K562 (cell line): ENCODE results near the gene CHEK2.
"Not testable (repeated sequence)": the region's sequence is repeated elsewhere in the genome, so short reads cannot be mapped to it uniquely, and the experiment has no call there.

Experiments
- CHD1 ChIP-seq: fragments of 200-600 bp; sonication (generic); IDR thresholded peaks from one replicate; pipeline ENCODE4 v1.6.1; 2012; ENCODE audit warnings: mild to moderate bottlenecking, moderate library complexity, low read length, inconsistent platforms
- CTCF ChIP-seq, 3 experiments: IDR thresholded peaks in 2 of 3; conservative IDR thresholded peaks in 1 of 3; 2 replicates each; pipeline ENCODE4 v1.5.1; 2011 to 2012; ENCODE audit warnings: low read length in 3 of 3, mild to moderate bottlenecking in 3 of 3, control low read depth in 2 of 3, improper control_type of control experiment in 1 of 3, inconsistent platforms in 1 of 3, low read depth in 1 of 3, mixed read lengths in 1 of 3, moderate library complexity in 1 of 3; ENCODE audit not compliant: insufficient read depth in 2 of 3
- IRF2 ChIP-seq: sonication (generic); formaldehyde crosslinking; IDR thresholded peaks from 2 replicates; pipeline ENCODE4 v1.8.1; 2022; ENCODE audit warnings: mild to moderate bottlenecking, missing genetic modification reagents
- PHF21A ChIP-seq: fragments of 450-650 bp; IDR thresholded peaks from 2 replicates; pipeline ENCODE4 v1.6.1; 2017; ENCODE audit warnings: low read depth, borderline replicate concordance
- POLR2AphosphoS5 ChIP-seq: IDR thresholded peaks from 2 replicates; pipeline ENCODE4 v1.6.1; 2011; ENCODE audit warnings: mild to moderate bottlenecking, low read depth, low read length, moderate library complexity; ENCODE audit not compliant: control insufficient read depth, insufficient read depth
- RAD21 ChIP-seq, 2 experiments: fragments of 250-450 bp in 1 of 2; fragments of 450-650 bp in 1 of 2; sonication (Bioruptor Pico) in 1 of 2; formaldehyde crosslinking in 1 of 2; IDR thresholded peaks in 1 of 2; conservative IDR thresholded peaks in 1 of 2; 2 replicates each; pipeline versions ENCODE4 v1.4.0 to v1.8.0; 2020 to 2022; ENCODE audit warnings: mild to moderate bottlenecking in 2 of 2, moderate library complexity in 1 of 2
- RBBP5 ChIP-seq: fragments of 200-600 bp; sonication (generic); IDR thresholded peaks from 2 replicates; pipeline ENCODE4 v1.6.1; 2012; ENCODE audit warnings: borderline replicate concordance, mild to moderate bottlenecking, low read length, control low read depth, inconsistent platforms; ENCODE audit not compliant: insufficient read depth, poor library complexity, severe bottlenecking
- SMC3 ChIP-seq: conservative IDR thresholded peaks from 2 replicates; pipeline ENCODE4 v1.6.1; 2011; ENCODE audit warnings: low read depth, low read length, improper control_type of control experiment; ENCODE audit not compliant: insufficient read depth
- SREBF2 ChIP-seq: sonication (generic); formaldehyde crosslinking; IDR thresholded peaks from 2 replicates; pipeline ENCODE4 v1.4.0; 2020; ENCODE audit warnings: mild to moderate bottlenecking, missing genetic modification reagents
- TAF15 ChIP-seq: fragments of 200-400 bp; formaldehyde crosslinking; IDR thresholded peaks from 2 replicates; pipeline ENCODE4 v1.6.1; 2017; ENCODE audit warnings: mild to moderate bottlenecking, low read depth, low read length, moderate library complexity
- ZBTB26 ChIP-seq: fragments of 450-650 bp; formaldehyde crosslinking; IDR thresholded peaks from 2 replicates; pipeline ENCODE4 v1.4.0; 2022; ENCODE audit warnings: missing genetic modification characterization
- TF ChIP-seq, protein P1 (sequence below): sonication (generic); formaldehyde crosslinking; IDR thresholded peaks from 2 replicates; pipeline ENCODE4 v1.8.1; 2022; ENCODE audit warnings: missing genetic modification reagents
- TF ChIP-seq, protein P2 (sequence below): fragments of 450-650 bp; formaldehyde crosslinking; IDR thresholded peaks from 2 replicates; pipeline ENCODE4 v1.4.0; 2020; ENCODE audit warnings: mild to moderate bottlenecking, moderate library complexity
- TF ChIP-seq, protein P3 (sequence below): fragments of 250-450 bp; sonication (Bioruptor Pico); IDR thresholded peaks from 2 replicates; pipeline ENCODE4 v1.8.0; 2021; ENCODE audit warnings: mild to moderate bottlenecking, moderate library complexity

DNA sequence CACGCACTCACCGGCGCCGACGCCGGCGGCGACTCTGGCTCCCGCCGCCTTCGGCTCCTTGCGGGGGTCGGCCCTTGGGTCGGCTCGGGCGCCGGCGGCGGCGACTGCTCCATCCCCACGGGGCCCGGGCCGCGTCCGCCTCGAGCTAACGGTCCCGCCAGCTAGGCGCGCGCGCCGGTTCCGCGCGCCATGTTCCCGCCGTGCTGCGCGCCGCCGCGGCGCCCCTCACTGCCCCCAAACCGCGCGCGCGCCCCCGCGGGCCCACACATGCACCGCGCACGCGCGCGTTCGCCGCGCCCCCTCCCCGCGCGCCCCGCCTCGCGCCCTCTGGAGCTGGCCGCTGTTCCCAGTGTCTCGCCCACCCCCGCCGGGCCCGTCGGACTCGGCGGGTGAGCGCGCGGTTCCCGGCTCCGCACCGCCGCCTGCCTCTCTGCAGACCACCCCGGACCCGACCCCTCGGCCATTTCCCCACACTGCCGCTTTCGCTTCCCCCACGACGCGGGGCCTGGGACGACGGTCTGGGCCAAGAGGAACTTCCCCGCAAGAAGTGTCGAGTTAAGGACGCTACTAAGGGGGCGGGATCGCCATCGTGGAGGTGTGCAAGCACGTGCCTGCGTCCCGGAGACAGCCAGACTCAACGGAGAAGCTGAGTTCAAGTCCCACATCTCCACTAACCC lies 61.9 kb downstream of the CHEK2 start, which contains the start of gene TTC28:
- TF ChIP-seq, protein P1, sequence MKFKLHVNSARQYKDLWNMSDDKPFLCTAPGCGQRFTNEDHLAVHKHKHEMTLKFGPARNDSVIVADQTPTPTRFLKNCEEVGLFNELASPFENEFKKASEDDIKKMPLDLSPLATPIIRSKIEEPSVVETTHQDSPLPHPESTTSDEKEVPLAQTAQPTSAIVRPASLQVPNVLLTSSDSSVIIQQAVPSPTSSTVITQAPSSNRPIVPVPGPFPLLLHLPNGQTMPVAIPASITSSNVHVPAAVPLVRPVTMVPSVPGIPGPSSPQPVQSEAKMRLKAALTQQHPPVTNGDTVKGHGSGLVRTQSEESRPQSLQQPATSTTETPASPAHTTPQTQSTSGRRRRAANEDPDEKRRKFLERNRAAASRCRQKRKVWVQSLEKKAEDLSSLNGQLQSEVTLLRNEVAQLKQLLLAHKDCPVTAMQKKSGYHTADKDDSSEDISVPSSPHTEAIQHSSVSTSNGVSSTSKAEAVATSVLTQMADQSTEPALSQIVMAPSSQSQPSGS (CRISPR knock-in tag): not testable (repeated sequence)
- TF ChIP-seq IRF2 (CRISPR knock-in tag); CTCF (IDR thresholded peaks at IDR 0.05 in 2 of 3, conservative IDR thresholded peaks at IDR 0.05 in 1 of 3; ENCODE audit: insufficient read depth in 2 of 3, low read depth in 1 of 3, low read length in 3 of 3); TAF15; SREBF2 (CRISPR knock-in tag); RBBP5; RAD21 (CRISPR knock-in tag; conservative IDR thresholded peaks at IDR 0.05 in 1 of 2, IDR thresholded peaks at IDR 0.05 in 1 of 2); ZBTB26; SMC3; PHF21A; POLR2AphosphoS5; CHD1: not testable (repeated sequence)
- TF ChIP-seq, protein P2, sequence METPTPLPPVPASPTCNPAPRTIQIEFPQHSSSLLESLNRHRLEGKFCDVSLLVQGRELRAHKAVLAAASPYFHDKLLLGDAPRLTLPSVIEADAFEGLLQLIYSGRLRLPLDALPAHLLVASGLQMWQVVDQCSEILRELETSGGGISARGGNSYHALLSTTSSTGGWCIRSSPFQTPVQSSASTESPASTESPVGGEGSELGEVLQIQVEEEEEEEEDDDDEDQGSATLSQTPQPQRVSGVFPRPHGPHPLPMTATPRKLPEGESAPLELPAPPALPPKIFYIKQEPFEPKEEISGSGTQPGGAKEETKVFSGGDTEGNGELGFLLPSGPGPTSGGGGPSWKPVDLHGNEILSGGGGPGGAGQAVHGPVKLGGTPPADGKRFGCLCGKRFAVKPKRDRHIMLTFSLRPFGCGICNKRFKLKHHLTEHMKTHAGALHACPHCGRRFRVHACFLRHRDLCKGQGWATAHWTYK (CRISPR knock-in tag): not testable (repeated sequence)
- TF ChIP-seq, protein P3, sequence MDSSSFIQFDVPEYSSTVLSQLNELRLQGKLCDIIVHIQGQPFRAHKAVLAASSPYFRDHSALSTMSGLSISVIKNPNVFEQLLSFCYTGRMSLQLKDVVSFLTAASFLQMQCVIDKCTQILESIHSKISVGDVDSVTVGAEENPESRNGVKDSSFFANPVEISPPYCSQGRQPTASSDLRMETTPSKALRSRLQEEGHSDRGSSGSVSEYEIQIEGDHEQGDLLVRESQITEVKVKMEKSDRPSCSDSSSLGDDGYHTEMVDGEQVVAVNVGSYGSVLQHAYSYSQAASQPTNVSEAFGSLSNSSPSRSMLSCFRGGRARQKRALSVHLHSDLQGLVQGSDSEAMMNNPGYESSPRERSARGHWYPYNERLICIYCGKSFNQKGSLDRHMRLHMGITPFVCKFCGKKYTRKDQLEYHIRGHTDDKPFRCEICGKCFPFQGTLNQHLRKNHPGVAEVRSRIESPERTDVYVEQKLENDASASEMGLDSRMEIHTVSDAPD (CRISPR knock-in tag): not testable (repeated sequence)
